Measurements from ENCODE around the gene CD101.
A peak's percentile ranks its signal among the peaks of the same experiment; 100 is the strongest.

The CD101 gene

DNA sequence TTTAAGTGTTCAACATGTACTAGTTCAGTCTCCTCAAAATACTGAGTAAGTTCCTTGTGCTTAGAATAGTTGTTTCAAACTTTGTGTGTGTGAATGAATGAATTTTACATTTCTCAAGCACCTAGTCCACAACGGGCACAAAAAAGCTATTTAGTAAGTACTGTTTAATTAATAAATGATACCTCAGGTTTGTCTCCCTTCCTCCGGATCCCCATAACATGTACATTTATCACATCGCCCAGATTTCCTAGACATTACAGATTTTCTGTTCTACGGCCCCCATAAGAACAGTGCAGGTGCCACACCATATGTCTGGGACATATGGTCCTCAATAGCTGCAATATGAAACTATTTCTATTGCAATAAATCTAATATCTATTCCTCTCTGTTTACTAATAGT, 57.2 kb downstream of the CD101 start:
- DNase-seq (ENCODE audit: low read depth): no peak

DNA sequence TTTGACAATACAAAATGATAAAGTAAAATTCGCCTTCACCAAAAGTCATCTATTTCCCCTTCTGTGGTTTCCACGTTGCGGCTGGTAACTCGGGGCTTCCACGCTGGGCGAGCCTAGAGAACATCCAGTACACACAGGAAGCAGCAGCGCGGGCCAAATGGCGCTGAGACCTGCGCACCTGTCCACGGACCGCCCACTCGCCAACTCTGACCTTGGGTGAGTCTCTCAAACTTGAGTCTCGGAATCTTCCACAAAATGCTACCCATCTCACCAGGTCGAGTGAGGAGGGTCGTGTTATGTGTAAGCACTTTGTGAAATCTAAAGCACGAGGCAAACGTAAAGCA, 57.7 kb downstream of the CD101 start:
- DNase-seq (ENCODE audit: low read depth): no peak

DNA sequence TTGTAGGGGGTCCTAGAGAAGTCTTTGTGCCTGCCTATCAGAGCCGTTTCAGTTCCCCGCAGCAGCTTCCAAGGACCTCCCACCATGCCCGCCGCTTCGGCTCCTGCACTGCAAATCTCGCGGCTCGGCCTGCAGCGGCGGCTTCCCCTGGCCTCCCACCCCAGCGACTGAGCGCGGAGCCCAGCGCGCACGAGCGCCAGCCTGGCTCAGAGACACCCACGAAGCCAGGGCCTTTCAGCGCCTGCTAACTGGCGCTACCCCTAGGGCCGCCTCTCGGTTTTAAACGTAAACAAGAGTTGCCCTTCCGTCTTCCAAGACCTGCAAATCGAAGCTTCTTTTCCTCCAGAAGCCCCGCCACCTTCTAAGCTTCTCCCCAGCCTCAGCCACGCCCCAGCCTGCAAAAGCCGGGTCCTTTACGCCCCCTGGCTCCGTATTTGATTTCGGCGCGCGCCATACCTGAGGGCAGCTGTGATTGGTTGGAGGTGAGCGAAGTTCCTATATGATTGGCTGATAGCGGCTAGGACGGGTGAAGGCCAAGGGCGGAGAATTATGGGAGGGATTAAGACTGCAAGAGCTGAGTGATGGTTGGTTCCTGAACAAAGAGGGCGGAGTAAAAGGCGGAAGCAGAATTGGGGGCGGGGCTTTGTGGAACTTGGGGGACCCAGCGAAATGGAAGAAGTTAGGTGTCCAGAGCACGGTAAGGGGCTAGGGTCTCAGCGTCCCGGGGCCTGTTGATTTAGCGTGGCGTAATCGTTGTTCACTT, 58.3 kb downstream of the CD101 start, which contains the start of gene TTF2:
TTF2 (plus strand) TSS at position 649 of the 763 bp plus-strand sequence; CDS start at position 670, 21 bp downstream.
- DNase-seq (ENCODE audit: low read depth): peak; percentile 96

DNA sequence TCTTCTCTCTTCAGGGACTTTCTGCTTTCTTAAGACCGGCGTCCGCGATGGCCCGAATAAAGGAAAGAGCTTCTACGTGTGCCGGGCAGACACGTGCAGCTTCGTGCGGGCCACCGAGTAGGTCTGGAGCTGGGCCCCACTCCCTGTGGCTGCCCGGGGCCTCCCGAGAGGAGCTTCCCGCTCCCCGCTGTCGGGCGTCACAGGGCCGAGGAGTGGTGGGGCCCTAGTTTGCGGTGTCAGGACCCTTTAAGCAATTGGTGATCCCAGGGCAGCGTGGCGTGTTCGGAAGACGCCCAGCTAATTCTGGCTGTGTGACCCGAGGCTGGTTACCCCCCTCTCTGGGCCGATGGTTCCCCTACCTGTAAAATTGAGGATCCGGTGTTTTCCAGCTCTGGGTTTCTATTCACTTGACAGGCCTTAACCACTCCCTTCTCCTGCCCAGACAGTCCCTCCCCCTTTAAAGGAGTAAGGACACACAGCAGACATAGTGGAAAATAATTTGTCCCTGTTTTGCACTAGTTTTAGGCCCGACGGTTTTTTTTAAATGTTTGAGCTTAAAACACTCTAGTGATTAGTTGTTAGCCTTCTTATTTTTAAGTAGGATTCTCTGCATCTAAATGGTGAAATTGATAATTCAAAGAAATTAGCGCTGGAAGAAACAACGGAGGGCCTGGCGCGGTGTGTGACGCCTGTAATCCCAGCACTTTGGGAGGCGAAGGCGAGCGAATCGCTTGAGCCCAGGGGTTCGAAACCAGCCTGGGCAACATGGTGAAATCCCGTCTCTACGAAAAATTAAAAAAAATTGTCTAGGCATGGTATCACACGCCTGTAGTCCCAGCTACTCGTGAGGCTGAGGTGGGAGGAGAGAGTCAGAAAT, 59.1 kb downstream of the CD101 start:
- peak; percentile 30 for DNase-seq (ENCODE audit: low read depth)

DNA sequence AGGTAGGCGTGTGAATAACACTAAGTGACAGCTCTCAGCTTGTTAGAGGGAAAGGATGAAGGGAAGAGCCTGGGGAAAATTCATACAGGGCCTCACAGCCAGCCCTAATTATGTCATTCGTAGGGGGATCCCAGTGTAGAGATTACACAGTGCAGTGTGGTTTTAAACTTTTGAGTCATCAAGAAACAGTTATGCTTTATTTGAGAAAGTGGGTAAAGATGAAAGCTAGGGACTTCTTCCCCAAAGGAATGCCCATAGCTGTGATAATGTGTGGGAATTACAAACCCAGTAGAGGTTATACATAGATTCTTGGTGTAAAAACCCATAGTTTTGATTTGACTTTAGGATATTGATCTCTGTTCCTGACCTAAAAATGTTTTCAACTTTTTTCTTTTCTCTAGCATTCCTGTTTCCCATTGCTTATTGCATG, 60.4 kb downstream of the CD101 start:
- no peak for DNase-seq (ENCODE audit: low read depth)

DNA sequence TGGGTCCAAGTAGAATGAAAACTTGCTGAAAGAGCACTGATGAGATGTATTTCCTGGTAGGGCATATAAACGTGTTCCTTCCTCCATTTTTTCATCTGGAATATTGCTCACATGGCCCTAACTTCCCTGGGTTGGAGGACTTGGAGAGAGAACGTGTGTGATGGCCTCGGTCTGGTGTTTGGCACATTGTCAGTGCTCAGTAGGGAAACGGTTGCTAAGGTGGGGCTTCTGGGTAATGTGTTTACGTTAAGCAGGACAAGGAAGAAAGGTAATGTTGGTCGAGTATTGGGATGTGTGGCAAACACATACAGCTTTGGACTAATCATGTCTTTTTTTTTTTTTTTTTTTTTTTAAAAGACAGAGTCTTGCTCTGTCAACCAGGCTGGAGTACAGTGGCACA, 64.8 kb downstream of the CD101 start:
- no peak for DNase-seq (ENCODE audit: low read depth)

DNA sequence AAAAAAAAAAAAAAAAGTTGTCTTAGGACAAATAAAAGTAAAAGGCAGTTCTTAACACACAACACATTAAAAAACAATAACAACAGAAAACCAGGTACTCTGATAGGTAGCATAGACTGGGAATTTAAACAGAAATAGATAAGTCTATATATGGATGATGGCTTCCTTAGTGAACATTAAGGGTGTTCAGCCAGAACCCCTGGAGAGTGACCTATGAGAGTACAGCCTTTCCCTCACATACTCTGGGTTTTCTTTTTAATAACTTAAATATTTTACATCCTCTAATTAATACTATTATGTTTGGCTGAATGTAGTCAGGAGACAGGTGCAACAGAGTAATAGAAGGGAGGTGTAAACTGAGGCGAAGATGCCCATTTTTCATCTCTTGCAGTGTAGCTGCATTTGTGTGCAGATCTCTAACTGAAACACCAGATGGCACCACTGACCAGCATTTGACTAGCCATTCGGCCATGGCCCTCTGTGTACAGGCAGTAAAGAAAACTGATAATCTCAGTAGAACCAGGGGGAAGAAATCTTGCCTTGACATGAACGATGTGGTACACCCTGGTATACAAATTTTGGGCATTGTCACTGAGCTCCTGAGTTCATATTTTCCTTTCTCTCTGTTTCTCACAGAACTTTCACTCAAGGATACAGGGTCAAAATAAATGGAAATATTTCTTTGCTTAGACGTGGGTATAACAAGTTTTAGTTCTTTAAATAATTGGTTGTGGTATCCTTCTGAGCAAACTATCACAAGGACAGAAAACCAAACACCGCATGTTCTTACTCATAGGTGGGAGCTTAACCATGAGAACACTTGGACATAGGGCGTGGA, 66.2 kb downstream of the CD101 start:
- peak; percentile 50 for DNase-seq (ENCODE audit: low read depth)

DNA sequence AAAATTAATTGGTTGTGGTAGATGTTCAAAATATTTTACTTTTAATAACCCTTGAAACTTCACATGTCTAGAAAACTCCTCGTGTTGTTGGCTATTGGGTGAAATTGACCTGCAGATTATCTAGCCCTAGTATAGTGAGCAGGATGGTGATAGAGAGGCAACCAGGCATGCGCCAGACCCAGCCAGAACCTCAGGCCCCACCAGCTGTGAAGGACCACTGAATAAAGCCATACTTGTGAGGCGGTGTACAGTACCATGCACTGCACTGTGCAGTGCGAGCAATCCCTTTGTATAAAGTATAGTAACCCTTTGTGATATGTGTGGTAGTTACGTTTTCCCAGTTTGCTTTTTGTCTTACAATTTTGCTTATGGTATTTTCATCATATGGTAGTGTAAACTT, 67.0 kb downstream of the CD101 start:
- DNase-seq (ENCODE audit: low read depth): no peak

DNA sequence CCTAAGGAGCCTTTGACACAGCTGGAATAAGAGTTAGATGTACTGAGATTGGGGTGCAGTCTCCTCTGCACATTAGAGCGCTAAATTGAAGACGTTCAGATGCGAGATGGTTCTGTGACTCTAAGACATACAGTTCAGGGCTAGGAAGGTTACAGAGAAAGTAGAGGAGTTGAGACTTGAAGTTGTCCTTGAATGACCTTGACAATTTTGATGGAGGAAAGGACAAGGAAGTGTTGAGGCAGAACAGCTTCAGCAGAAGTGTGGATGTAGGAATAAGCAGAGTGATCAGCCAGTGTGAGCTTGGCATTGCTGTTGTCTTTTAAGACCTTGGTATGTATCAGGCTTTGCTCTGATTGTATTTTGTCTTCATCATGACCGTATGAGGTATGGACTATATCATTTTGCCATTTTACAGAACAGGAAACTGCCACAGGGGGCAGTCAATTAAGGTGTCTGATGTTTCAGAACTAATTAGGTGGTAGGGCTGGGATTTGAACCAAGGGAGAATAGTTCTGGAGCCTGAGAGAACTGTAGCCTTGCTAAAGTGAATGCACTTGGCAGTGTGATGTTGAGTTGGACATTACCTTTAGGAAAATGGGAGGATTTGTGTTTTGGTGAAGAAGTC, 67.8 kb downstream of the CD101 start:
- no peak for DNase-seq (ENCODE audit: low read depth)

DNA sequence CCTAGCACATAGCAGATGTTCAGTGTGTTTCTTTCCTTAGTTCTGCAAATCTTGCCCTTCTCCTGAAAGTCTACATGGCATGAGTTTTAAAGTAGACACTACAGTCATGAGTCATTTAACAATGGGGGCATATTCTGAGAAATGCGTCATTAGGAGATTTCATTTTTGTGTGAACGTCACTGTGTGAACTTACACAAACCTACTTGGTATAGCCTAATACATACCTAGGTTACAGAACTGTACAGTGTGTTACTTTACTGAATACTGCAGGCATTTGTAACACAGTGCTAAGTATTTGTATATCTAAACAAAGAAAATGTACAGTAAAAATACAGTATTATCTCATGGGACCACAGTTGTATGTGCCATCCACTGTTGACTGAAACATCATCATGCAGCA, 68.6 kb downstream of the CD101 start:
- DNase-seq (ENCODE audit: low read depth): peak; percentile 53

DNA sequence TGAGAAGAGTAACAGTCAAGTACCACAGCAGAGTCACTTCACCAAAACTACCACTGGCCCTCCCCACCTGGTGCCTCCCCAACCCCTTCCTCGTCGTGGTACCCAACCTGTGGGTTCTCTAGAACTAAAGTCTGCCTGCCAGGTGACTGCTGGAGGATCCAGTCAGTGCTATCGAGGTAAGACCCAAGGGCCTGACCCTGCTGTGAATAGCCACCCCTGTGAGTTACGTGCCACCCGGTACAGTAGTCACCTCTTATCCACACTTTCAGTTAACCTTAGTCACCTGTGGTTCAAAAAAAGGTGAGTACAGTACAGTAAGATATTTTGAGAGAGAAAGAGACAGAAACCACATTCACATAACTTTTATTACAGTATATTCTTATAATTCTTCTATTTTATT, 75.1 kb downstream of the CD101 start:
- no peak for DNase-seq (ENCODE audit: low read depth)

DNA sequence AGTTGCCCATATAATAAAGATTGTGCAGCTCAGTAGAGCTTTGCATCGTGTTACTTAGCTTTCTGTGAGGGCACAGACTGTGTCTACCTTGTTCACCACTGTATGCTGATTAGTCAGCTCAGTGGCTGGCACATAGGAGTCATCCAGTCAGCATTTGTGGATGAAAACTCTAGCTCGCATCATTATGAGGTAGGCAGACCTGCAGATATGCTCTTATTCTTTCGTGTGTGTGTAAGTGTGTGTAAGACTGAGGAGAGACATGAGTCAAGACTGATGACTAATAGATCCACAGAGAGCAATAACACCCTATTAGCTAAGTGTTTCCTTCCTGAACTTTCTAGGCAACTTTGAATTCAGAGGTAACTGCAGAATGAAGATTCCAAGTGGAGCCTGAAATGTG, 75.7 kb downstream of the CD101 start:
- peak; percentile 53 for DNase-seq (ENCODE audit: low read depth)

DNA sequence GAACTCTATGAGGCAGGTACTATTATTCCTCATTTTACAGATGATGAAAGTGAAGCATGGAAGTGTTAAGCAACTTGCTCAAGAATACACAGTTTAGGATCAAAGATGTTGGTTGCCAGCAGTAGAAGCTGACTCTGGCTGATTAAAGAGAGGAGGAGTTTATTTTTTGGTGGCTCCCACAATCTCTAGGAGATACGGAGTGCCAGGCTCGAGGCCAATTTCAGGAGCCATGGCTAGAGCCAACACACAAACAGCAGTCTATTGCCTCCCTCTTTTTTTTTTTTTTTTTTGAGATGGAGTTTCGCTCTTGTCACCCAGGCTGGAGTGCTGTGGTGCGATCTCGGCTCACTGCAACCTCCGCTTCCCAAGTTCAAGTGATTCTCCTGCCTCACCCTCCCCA, 78.2 kb downstream of the CD101 start:
- no peak for DNase-seq (ENCODE audit: low read depth)

DNA sequence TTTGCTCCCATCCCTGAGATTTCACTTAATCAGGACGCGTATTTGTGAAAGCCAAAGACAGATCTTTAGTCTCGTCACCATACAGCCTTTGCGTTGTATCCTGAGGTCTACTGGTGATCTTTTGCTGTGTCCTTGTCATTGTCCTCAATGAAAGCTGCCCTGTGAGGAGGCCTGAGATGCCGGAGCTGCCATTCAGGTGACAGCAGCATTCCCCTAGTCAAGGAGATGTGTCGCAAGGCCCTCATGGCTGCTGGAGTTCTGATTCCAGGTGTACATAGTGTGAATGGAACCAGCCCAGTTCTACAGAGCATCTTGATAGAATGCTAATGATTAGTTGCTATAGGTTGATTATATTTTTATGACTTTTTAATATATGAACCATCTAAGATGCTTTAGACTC, 82.7 kb downstream of the CD101 start:
- no peak for DNase-seq (ENCODE audit: low read depth)

Data from fibroblast of gingiva (primary cell).